NCI-H1694 (cell line): ENCODE measurements around the gene MIDN.
"Not testable (repeated sequence)": the region's sequence is repeated elsewhere in the genome, so short reads cannot be mapped to it uniquely, and the experiment has no call there.

ENCODE experiments used
- DNase-seq: peaks from one replicate; lab custom pipeline; 2025; lab: John Stamatoyannopoulos, UW

MIDN gene

GRCh38 chr19:1246265-1247087 is 1.9 kb upstream of the MIDN start:
- DNase-seq, result not testable (repeated sequence)

DNA sequence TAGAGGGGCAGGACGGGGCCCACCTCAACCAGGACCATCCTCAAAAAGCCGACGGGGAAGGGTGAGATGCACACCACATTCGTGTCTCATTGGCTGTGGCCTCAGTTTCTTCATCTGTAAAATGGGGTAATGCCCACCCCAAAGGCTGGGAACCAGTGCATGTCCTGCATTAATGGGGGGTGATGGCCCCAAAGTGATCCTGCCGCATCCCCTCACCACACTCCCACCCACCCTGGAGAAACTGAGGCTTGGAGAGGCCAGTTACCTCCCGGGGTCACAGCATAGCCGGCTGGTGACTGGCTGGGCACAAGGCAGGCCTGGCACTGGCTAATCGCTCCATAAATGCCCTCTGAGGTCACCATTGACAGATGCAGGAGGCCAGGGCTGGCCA is 640 bp upstream of the MIDN start:
- DNase-seq, result no peak

- DNase-seq, result no peak
Measured at GRCh38 chr19:1248786-1249297, 459 bp downstream of the MIDN start.

GRCh38 chr19:1249298-1249989 is 1.1 kb downstream of the MIDN start:
- peak; percentile 68 for DNase-seq

DNA sequence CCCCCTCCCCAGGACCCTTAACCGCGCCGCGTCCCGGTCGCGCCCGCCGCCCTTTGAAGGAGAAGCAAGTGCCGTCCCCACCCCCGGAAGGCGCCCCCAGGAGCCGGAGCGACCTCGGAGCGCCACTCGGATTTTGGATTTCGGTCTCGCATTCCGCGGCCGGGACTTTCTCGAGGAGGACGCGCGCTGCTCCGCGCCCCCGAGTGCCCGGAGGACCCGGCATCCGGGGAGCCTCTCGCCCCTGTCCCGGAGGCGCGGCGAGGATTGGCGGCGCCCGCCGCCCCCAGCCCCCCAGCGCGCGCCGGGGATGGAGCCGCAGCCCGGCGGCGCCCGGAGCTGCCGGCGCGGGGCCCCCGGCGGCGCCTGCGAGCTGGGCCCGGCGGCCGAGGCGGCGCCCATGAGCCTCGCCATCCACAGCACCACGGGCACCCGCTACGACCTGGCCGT is 1.6 kb downstream of the MIDN start:
- no peak for DNase-seq

- no peak for DNase-seq
Measured at GRCh38 chr19:1250437-1251260, 2.3 kb downstream of the MIDN start.

DNA sequence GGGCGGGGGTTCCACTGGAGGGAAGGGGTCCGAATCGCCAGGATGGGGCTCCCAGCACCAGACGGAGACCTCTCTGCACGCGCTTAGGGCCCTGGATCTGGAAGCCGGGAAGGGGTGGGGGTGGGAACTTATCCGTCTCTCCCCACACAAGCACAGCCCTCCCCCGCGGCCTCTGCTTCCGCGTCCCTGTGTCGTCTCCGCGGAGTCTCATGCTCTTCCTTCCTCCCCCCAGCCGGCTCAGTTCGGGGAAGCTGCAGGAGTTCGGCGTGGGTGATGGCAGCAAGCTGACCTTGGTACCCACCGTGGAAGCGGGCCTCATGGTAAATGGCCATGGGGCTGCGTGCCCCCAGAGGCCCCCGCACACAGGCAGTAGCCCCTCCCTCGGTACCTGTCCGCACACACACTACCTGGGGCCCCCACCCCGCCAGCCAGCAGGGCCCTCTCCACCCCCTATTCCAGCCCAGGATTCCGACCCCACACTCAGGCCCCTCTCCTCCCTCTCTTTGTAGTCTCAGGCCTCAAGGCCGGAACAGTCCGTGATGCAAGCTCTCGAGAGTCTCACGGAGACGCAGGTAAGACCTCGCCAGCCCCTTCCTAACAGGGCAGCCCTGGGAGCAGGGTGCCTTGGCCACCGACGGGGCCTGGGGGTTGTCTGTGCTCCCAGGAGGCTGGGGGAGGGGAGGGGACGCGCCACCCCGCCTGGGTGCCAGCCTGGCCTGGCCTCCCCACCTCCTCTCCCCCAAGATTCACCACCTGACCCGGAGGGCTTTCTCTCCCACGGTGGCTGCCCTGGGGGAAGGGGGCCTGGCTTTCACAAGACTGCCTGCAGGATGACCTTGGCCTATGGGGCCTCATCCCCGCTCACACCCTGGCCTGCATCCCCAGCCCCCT is 3.2 kb downstream of the MIDN start:
- DNase-seq, result no peak

DNA sequence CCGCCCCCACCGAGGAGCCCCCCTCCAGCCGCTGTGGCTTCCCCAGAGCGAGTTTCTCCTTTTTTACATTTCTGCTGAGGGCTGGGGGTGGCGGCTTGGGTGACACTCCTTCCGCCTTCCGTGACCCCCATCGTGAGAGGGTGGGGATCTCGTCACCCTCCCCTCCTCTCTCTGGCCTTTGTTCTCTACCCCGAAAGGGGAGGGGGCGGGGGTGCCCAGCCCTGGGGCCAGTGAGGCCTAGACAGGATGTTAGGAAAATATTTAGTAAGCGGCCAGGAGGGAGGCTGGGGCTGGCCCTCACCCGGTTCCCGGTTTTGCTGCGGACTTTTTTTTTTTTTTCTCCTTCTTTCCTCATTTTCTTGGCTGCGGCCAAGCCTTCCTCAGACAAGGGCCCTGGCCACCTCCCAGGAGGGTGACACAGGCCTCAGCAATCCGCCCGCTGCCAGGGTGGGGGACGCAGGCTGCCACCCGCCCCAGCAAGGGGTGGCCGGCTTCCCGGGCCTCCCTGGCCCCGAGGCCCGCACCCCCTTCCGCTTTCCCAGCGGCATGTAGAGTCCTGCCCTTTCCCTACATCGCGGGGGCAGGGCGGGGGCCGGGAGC is 3.9 kb downstream of the MIDN start:
- DNase-seq, result no peak

DNA sequence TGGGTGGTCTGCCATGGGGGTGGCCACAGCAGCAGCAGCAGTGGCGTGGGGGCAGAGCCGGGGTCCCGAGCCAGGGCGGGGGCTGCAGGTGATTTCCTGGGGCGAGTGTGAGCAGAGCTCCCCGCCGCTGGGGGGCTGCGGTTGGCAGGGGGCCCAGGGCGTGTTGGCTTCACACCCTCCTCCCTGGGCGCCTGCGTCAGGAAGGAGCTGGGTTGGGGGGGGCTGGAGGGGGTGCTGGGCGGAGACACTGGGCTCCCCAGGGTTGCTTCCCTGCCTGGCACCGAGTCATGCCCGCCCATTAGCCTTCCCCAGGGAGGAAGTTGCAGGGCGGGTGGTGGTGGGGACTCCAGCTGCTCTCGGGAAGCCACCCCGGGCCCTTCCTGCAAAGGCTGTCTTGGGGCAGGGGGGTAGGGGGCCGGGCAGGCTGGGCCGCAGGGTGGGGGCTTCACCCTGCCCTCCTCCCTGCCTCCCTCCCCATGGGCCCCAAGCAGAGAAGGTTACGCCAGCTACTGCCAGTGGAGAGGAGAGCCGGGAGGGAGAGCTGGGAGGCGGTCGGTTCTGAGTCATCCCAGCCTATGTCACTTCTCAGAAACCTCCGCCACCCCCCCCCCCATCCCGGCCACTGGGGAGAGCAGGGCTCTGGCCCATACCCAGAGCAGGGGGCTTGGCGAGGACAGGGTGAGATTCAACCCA is 4.6 kb downstream of the MIDN start:
- DNase-seq, result peak; percentile 39

DNA sequence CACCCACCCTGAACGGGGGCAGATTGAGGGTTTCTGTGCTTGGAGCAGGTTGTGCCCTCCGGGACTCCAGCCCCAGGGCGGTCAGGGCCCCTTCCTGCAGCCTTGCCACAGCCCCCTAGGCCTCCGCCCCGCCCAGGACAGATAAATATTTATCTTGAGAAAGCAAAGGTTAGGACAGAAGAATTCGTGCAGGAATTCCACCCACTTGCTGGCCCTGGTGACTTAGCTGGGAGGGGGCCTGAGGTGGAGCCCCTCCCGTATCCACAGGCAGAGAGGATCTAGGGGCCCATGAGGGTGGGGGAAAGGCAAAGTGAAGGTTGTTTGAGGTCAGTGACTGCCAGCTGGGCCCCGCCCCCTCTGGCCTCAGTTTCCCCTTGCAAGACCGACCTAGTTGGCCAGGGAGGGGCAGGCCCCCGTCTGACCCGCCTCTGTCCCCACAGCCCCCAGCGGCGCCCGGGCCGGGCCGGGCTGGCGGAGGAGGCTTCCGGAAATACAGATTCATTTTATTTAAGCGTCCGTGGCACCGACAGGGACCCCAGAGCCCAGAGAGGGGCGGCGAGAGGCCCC is 5.2 kb downstream of the MIDN start:
- no peak for DNase-seq

GRCh38 chr19:1254081-1254527 is 5.7 kb downstream of the MIDN start:
- no peak for DNase-seq

DNA sequence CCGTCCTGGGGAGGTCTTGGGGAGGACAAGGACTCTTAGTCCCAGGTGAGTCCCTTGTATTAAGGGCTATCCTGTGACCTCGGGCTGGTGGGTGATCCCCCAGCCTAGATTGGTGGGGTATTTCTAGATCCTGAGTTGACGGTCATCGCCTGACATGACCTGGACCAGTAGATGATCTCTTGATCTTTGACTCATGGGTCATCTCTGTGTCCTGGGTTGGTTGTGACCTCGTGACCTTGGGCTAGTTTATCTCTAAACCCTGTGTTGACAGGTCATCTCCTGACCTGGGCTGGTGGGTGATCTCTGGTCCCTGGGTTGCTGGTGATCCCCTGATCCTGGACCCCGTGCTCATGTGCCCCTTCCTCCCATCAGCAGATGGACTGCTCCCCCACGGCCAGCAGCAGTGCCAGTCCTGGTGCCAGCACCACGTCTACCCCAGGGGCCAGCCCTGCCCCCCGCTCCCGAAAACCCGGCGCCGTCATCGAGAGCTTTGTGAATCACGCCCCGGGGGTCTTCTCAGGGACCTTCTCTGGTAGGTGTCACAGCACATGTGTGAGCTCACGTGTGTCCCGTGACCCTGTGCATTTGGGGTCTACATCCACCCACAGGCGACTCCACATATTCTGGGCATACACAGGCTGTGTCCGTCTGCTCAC is 6.3 kb downstream of the MIDN start:
- no peak for DNase-seq

DNA sequence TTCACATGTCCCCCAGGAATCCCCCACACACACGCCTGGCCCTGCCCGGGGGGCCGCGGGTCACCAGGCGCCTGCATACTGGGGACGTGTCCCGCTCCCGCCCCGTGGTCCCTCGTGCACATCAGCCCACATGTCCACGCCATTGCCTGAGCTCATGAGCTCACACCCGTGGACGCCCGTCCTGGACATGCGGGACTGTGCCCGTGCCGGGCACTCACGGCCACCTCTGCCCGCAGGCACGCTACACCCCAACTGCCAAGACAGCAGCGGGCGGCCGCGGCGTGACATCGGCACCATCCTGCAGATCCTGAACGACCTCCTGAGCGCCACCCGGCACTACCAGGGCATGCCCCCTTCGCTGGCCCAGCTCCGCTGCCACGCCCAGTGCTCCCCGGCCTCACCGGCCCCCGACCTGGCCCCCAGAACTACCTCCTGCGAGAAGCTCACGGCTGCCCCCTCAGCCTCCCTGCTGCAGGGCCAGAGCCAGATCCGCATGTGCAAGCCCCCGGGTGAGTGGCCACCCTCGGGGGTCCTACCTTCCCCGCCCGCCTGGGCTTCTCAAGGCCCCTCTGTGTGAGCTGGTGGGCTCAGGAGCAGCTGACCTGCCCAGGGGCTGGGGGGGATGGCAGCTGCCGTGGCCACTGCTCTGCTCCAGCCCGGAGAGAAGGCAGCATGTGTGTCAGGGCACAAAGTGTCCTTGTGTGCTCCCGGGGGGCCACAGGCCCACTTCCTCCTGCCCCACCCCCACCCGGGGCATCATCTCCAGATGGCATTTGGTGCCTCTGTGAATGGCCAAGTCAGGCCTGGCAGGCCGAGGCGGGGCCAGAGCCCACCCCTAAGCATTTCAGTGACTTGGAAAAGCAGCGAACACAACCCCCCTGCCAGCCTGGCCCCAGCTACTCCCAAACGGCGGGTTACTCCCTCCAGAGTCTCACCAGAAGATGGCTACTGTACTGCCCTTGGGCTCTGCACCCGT is 7.1 kb downstream of the MIDN start:
- no peak for DNase-seq

GRCh38 chr19:1256646-1257474 is 8.5 kb downstream of the MIDN start:
- DNase-seq, result no peak

DNA sequence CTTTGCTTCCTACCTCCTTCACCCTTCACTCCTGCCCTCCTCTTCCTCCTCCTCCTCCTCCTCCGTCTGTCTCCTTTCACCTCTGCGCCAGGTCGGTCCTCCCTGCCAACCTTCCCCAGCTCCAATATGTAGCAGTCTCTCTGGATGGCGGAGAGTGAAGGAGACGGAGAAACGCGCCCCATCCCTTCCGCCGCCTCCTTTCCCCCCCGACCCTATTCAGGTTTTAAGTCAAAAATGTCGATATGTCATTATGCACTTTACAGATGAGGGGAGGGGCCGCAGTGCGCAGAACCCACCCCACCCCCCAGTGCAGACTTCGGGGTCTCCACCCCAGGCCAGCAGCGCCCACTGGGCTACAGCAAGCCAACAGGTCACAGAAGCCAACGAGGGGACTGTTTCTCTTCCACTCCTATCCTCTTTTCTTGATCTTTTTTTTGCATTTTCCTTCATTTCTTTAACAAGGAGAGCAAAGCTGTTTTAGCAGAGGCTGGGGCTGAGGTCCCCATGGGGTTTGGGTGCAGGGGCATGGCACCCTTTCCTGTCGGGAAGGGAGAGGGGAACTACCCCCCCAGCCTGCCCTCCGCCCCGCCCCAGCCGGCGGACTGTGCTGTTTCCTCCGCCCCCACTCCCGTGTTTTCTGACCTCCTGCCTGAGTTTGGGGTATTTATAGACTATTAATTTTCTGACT is 9.2 kb downstream of the MIDN start:
- DNase-seq, result no peak

- no peak for DNase-seq
Measured at GRCh38 chr19:1258163-1258492, 9.7 kb downstream of the MIDN start.

- no peak for DNase-seq
Measured at GRCh38 chr19:1258707-1259205, 10.4 kb downstream of the MIDN start.
